ENCODE data around the gene TTC39B.

The TTC39B gene

DNA sequence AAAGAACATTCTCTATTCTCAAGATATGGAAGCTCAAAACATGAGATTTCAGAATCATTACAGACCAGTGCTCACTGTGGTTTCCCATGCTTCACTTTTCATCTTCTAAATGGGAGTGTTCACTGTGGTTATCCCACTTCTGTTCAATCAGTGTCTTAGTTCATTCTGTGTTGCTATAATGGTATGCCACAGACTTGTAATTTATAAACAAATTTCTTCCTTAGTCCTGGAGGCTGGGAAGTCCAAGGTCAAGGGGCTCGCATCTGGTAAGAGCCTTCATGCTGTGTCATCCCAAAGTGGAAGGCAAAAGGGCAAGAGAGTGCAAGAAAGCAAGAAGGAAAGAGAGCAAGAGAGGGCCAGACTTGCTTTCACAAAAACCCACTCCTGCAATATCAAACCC, 146.3 kb downstream of the TTC39B start:
- DNase-seq = no peak

DNA sequence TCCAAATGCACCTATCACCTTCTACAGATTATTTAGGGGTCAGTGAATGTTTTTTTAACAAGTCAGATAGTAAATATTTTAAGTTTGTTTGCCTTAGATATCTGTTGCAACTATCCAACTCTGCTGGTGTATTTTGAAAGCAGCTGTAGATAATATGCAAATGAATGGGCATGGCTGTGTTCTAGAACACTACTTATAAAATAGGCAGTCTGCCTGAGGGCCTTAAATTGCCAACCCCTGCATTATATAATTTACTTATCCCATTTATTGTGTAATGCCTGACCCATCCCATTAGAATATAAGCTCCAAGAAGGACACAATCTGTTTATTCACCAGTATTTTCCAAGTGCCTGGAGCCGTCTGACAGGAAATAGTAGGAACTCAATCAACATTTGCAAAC, 149.0 kb downstream of the TTC39B start:
- DNase-seq = no peak

DNA sequence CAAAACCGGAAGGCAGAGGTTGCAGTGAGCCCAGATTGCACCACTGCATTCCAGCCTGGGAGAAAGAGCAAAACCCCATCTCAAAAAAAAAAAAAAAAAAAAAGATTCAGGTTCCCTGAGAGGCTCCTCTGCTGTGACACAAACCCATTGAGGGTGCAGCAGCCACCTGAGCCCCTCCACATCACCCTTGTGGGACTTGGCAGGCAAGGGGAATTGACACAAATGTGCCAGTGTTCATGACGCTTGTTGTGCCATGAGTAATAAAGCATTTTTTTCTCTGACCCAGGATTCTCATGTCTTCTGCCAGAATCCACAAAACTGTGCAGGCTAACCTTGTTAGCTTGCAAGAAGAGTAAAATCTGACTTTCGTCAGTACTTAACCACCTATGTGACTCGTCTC, 149.6 kb downstream of the TTC39B start:
- no peak for DNase-seq

DNA sequence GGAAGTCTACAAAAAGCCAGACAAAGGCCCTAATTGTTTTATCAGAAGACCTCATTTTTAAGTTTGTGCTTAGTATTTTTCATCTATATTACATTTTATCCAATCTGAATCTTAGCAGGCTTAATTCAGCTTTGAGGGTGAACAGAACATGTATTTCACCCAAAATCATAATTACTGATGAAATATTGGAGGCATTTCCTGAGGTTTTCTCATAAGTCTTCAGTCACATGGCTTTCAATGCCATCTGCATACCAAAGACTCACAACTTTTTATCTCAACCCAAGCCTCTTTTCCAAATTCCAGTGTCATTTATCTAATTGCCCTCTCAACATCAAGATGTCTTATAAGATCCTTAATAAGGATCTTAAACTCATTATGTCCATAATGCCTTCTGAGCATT, 150.8 kb downstream of the TTC39B start:
- no peak for DNase-seq

DNA sequence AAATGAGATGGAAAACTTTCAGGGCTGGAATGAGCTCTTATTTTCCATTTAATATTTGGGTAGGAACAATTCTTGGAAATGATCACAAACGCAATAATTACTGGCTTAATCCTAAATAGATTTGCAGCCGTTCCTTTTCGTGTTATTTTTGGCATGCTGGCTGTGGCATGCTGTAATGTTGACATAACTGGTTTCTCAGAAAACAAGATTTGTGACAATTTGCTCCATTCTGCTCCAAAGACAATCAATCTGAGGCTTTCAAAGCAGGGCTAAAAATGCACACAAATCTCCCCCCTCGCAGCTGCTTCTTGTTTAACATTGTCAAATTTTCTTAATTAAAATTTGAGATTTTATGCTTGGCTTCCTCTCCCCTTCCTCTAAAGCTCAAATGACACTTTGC, 151.2 kb downstream of the TTC39B start:
- no peak for DNase-seq

DNA sequence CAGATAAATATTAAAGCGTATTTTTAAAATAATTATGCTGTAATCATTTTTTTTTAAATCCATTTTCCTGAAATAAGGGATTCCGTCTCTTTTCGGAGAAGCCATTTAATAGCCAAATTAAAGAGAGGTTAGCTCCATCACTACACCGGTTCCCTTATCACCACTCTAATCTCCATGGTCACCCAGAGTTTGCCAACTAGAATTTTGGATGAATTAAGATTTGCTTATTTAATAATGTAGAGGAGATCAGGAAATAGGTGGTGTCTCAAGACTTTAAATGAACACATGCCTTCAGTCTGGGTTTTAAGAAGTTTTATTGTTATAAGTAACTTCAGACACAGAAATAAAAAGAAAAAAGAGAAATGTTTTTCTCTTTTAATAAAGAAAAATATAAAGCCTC, 151.7 kb downstream of the TTC39B start:
- no peak for DNase-seq

DNA sequence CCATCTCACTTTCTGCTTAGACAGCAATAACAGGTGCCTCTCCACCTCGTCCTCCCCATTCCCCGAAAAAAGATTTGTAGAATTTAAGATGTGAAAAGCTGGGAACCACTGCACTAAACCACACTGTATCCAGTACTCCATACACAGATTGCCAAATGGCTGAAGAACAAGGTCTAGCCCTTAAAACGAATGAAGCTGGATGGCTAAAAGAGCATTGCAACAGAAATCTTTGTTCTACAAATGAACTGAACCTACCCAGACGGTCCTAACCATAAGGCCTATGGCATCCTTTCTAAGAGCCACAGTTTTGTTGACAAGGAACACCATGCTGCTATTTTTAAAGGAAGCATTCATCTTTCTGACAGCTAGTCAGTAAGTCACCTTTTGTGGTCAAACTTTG, 152.3 kb downstream of the TTC39B start:
- no peak for DNase-seq

DNA sequence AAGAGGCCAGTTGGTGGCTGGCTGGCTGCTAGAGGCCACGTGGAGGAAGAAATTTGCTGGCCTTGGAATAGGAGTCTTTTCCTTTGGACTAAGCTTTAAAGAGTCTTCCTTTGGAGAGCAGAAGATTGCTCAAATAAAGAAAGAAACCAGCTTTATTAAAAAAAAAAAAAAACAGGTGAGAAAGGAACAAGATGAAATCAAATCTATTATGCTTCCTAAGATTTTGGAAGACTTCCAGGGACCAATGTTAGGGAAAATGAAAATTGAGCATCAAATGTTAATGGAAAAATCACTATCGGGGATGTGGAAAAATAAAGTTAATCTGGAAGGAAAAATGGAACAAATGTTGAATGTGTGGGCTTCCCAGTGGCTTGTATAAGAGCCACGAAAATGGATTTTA, 153.1 kb downstream of the TTC39B start:
- no peak for DNase-seq

DNA sequence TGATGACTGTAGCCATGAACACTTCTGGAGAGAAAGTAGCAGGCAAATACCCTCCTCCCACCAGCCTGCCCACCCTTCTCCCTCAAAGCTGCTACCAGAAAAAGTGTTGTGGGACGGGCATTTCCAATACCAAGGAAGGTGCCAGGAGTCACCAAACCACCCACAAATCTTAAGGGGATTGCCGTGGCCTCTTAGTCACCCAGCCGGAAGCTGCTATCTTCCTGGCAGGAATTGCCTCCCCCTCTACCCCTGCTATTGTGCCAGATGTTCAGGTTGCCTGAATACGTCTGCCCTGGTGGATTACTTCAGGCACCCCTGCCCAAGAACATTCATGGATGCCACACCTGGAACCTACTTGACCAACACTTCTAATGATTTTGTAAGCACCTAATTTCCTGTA, 156.1 kb downstream of the TTC39B start:
- DNase-seq = no peak

DNA sequence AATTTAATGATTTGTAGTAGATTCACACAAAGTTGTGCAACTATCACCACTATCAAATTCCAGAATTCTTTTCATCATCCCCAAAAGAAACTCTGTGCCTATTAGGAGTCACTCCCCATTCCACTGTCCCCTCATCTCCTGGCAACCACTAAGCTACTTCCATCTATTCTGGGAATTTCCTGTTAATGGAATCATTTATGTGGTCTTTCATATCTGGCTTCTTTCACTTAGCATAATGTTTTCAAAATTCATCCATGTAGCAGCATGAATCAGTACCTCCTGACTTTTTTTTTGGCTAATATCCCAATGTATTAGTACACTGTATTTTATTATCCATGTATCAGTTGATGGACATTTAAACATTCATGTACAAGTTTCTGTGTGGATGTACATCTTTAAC, 157.6 kb downstream of the TTC39B start:
- no peak for DNase-seq

DNA sequence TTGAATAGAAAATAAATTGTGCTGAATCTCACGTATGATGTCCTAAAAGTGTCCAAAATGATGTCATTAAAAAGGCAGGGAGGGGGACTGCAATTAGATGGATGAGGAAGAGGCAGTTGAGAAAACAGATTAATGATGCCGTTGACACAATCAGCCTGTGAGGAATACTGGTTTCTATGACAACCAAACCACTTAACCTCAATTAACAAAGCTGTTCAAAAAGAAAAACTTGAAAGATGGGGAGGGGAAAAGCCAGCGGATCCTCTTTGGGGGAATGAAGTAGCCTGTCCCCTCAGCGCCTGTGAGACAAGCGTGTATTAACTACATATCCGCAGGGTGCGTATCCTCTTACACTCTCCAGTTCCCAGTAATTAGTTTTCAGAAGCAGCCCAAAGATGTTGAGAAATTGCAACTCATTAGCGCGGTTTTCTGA, 160.7 kb downstream of the TTC39B start:
- no peak for DNase-seq

DNA sequence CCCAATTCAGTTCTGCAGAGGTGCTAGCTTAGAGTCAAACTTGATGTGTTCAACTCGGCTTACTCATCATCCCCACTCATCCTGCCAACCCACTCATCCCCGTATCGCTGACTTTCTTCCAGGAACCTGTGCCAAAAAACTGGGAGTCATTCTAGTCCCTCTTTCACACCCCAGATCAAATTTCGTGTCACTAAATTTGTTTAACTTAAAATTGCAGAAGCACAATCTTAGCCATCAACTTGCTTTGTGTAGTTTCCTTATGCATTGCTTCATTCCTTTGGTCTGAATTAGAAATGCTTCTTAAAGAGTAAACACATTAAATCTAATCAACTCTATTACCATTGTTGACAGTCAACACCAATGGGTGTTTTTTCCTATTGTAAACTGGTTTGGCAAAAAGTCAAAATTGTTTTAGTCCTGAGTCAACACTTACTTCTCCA, 162.4 kb downstream of the TTC39B start:
- DNase-seq = no peak

DNA sequence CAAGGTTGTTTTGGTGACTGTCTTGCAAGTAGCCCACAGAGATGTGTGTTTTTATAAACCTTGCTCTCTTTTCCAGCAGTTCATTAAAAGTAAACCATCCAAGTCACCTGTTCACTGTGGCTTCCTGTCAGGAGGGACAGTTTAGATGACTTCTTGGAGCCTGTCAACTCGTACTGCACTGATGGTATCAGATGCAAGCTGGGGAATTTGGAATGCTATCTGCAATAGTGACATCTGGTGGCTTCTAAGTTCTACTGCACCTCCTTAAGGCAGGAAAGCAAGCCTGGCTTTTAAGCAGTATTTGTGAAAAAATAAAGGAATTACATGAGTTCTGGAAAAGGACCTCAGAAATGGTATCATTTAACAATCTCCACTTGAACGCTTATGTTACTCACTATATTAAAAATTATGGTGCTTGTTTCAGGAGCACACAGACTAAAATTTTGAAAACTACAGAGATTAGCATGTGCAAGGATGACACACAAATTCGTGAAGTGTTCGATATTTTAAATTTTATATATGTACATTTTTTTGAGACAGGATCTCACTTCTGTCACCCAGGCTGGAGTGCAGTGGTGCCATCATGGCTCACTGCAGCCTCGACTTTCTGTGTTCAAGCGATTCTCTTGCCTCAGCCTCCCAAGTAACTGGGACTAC, 164.0 kb downstream of the TTC39B start:
- DNase-seq = peak; percentile 34

DNA sequence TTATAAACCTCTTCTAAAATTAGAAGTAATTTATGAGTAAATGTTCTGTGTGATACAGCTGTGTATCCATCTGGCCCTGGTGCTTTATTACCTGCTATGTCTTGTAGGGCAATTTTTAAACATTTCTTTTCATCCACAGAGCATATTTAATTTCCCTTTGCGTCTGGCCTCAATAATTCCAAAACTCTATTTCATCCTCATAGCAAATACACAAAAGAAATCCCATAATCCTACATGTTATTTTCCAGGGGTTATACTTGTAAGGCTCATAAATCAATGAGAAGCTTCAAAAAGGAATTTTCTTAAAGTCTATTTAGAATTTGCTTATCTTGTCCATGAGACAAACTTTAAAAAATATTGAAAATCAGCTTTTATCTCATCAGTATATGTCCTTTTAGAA, 167.0 kb downstream of the TTC39B start:
- DNase-seq = no peak

DNA sequence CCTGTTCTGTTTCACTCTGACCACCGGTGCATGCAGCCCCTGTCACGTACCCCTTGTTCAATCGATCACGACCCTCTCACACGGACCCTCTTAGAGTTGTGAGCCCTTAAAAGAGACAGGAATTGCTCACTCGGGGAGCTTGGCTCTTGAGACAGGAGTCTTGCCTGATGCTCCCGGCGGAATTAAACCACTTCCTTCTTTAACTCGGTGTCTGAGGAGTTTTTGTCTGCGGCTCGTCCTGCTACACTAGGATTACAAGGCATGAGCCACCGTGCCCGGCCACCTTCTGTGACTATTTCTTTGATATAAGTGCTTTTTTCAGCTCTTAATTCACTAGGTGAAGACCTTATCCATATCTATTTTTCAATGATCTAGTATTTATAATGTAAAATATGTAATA, 167.5 kb downstream of the TTC39B start:
- DNase-seq = no peak

DNA sequence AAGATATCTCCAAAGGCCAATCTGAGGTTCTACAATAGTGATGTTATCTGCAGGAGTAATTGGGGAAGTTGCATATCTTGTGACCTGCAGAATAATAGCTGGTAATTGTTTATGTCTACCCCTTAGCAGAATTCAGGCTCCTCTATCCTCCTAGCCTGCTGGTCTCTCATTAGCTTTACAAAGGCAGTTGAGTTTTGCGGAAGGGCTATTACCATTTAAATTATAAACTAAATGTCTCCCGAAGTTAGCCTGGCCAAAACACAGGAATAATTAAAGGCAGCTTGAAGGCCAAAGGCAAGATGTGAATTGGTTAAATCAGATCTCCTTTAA, 168.7 kb downstream of the TTC39B start:
- no peak for DNase-seq

DNA sequence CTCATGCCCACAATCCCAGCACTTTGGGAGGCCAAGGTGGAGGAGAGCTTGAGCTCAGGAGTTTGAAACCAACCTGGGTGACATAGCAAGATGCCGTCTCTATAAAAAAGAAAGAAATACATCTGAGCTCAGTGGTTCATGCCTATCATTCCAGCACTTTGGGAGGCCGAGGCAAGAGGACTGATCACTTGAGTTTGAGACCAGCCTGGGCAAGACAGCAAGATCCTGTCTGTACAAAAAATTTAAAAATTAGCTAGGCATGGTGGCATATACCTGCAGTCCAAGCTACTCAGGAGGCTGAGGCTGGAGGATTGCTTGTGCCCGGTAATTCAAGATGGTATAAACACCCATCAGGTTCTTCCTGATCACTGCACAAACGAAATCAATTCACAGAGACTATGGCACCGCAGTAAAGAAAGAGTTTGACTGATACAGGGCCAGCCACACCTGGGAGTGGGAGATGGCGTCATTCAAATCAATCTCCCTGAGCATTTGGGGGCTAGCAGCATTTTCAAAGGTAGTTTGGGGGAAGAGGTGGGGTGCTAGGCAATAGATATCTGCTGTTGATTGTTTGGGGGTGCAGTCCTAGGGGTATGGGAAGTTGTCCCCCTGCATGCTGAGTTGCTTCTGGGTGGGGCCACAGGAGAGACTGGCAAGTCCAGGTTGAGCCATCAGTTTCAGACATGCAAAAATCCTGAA, 169.2 kb downstream of the TTC39B start:
- DNase-seq = no peak

DNA sequence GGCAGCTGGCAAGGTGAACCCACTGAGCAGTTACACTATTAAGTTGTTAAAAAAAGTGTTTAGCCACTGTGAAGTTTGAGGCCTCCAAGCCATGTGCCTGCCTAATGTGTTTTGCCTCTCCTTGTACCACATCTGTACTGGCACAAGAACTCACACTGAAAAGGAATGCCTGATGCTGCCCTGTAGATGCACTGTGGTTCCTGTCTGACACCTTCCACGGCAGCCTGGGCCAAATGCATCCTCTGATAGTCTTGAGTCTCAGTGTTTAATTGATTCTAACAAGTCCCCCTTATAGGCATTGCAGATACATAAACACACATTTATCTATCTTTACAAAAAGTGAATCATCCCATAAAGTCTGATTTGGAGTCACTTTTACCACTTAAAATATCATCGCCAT, 169.9 kb downstream of the TTC39B start:
- no peak for DNase-seq

DNA sequence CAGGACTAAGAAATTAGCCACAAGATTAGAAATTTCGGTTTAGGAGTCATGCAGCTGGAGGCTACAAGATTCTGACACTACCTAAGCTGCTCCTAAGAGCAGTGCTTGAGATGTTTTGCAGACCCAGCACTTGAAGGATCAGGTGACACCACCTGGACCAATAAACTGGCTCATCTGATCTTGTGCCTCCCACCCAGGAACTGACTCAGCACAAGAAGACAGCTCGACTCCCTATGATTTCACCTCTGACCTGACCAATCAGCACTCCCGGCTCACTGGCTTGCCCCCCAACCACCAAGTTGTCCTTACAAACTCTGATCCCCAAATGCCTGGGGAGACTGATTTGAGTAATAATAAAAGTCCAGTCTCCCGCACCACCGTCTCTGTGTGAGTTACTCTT, 170.4 kb downstream of the TTC39B start:
- no peak for DNase-seq

DNA sequence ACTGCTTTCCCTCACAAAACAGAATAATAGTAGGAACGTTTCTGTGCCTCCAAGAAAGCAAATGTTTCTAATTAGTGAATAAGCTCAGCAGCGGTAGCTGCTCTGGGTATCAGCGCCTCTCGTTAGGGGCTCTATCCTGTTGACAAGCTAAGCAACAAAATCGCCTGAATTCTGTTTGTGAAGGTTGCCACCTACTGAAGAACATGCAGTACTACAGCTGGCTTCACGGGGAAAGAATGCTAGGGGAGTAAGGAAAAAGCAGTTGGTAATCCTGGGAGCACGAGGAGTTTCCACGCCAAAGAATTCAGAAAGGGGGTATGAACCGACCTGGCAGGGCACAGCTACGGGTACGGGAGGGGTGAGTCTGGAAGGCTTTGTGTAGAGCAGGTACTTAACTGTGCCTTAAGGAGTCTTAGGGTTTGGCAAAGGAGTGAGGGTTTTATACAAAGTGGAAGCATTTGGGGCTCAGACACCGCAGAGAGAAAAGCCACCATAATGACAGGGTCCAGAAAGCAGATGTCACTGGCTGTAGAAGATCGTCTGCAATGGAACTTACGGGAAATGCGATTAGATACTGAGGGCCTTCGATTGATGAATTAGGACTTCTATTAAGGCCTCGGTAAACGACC, 171.7 kb downstream of the TTC39B start:
- peak; percentile 61 for DNase-seq

DNA sequence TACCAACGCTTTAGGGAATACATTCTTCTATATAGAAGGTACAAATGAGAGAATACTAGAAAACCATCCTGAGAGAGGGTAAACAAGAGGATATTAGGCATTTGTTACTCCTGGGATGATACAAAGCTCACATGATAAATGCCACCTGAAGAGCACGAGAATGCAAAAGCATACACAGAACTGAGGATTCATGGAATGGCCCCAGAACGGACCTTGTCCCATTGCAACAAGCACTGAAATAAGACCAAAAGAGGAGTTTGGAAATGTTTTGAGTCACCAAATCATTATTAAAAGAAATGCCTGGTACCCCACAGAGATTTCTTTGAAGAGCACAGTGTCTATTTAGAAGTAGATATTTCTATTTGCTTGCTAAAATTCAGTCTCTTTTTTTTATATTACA, 173.5 kb downstream of the TTC39B start:
- DNase-seq = no peak

DNA sequence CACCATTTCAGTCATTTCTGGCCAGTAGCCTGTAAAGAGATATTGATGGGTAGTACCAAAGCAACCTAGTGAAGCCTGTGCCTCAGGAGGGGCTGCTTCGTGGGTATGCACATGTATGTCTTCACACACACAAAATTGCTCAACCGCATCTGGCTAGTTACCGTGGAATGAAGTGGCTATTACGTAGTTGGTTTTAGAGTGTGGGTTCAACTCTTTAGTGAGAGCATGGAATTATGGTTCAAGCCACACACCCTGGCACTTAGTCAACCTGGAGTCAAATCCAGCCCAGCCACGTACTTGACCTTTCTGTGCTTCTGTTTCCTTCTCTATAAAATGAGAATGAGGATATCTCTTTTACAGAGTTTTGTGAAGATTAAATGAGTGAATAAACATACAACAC, 174.9 kb downstream of the TTC39B start:
- no peak for DNase-seq

DNA sequence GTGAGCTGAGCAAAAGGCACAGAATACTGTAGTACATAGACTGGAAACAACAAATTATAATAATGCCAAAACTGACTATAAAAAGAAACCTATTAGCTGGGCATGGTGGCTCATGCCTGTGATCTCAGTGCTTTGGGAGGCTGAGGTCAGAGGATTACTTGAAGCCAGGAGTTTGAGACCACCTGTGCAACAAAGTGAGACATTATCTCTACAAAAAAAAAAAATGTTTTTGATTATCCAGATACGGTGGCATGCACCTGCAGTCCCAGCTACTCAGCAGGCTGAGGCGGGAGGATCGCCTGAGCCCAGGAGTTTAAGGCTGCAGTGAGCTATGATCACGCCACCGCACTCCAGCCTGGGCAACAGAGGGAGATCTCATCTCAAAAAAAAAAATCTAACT, 175.9 kb downstream of the TTC39B start:
- DNase-seq = no peak

DNA sequence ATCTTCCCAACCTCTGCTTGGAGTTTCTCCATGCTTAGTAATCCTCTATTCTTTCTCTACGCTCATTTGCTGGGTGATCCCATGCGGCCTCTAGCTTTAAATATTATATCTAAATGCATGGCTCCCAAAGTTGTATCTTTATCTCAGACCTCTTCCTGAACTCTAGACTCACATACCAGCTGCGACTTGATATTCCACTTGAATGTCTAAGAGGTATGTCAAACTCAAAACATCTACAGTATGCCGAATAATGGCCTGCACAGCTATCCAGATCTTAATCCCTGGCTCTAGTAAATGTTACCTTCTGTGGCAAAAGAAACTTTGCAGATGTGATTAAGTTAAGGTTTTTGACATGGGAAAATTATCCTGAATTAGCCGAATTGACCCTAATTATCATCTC, 179.2 kb downstream of the TTC39B start:
- no peak for DNase-seq

DNA sequence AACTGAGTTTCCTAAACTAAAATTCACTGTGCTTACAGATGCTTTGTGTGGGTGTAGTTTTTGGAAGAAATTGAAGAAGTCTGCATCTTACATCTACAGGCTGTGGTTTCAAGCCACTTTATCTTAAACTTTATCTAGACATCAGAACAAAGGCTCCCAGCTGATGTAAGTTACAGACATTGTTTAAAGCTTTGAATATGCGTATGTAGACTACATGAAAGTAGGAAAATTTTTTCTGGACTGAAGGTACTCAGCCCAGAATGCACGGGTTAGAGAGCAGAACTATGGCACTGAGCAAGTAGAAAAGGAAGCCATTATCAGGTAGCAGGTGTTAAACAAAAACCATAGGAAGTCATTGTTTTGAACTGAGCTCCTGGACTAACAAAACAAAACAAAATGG, 185.4 kb downstream of the TTC39B start:
- DNase-seq = peak; percentile 5
